ENCODE data around the gene ARVCF.

The ARVCF gene

DNA sequence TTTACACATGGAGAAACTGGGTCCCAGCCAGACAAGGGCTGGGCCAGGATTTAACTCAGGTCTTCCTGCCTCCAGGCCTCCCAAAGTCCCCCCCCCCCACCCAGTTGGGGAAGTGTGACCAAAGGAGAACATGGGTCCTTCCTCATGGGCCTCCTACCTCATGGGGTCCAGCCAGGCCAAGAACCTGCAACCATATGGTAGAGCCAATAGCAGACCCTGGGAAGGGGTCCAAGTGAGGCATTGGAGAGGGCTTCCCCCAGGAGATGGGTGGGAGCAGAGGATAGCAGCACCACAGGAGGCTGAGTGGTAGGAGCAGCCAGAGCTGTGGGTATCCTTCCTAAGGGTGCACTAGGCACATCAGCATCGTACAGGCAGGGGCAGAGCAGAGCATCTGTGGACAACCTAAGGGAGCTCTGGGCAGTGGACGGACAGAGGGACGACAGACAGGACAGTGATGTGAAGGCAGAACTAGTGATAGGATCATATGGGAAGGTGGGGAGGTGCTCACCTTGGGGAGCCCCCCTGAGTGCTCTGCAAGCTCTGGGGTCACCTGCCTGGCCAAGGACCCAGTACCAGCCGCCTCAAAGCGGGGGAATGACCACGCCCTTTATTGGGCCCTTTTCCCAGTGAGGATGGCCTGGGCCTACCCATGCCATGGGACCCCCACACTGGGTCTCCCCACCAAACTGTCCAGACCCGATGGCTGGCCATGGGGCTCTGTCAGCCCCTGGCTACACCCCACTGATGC is 4.5 kb downstream of the ARVCF start:
- no peak overlapping the region for H3K4me3 ChIP-seq (ENCODE audit: low read depth, low read length)
- TF ChIP-seq, protein P1, sequence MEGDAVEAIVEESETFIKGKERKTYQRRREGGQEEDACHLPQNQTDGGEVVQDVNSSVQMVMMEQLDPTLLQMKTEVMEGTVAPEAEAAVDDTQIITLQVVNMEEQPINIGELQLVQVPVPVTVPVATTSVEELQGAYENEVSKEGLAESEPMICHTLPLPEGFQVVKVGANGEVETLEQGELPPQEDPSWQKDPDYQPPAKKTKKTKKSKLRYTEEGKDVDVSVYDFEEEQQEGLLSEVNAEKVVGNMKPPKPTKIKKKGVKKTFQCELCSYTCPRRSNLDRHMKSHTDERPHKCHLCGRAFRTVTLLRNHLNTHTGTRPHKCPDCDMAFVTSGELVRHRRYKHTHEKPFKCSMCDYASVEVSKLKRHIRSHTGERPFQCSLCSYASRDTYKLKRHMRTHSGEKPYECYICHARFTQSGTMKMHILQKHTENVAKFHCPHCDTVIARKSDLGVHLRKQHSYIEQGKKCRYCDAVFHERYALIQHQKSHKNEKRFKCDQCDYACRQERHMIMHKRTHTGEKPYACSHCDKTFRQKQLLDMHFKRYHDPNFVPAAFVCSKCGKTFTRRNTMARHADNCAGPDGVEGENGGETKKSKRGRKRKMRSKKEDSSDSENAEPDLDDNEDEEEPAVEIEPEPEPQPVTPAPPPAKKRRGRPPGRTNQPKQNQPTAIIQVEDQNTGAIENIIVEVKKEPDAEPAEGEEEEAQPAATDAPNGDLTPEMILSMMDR (IDR thresholded peaks at IDR 0.05; ENCODE audit: low read depth, low read length), result no peak

DNA sequence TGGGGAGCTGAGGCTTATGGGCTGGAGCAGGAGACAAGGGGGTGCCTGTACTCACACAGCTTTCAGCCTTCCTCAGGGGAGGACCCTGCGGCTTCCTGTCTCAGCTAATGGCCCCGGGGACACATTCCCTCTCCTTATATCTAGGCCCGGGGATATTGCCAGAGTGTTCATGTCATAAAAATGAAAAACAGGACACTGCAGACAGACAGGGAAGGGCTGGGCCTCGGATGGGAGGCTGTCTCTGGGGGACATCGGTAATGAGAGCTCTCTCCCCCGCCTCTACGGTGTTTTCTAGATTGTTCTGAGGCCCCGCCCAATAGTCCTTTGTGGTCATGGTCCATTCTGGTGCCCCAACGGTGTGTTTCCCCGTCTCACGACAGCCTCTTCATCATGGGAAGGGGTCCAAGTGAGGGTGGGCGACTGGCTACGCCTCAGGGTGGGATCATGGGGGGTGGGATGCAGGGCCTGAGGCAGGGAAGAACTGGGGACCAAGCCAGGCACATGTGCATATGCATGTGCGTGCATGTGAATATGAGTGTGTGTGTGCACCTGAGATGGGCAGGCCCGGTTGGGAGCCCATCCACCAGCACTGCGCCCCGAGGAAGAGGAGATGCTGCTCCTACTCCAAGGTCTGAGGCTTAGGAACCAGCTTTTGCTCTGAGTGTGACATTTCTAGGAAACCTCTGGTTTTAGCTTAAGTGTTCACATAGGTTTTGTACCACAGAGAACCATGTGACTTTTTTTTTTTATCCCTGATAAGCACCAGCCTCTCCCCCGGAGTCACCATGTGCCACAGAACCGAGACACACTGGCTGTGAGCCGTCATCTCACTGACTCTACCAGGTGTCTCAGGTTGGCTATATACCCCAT is 5.3 kb downstream of the ARVCF start:
- H3K4me3 ChIP-seq (ENCODE audit: low read depth, low read length), result no peak overlapping the region
- TF ChIP-seq, protein P1 (IDR thresholded peaks at IDR 0.05; ENCODE audit: low read depth, low read length), result no peak

DNA sequence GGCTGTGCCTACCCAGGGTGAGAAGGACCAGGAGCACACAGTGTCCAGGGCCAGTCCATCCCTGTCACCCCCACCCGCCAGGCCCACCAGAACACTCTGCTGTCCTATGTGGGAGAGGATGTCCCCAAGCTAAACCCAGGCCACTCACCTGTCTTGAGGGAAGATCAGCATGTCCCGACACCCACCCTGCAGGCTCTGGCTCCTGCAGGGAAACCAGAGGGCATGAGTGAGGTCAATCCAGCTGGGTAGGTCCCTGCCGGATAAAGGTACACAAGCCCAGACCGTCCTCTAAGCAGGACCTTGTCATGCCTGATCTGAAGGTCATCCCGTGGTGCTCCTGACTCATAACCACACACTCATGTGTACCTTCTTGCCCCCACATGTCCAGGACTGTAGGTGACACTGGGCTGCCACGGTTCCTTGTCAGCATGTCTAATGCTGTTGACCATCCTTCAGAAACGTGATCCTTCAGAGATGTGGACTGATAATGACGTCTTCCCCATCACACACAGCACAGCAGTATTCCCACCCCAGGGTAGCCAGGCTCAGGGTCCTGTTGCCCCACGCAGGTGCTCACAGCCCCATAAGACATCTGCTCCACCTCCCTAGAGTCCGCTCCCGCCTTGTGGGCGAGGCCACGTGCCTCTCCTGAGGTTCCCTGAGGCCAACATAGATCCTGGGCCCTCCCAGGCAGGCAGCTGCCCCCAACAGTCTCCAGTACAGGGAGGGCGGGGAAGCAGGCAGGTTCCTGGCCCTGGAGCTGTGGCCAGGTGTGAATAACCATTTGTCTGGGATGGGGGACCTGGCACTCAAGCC is 6.1 kb downstream of the ARVCF start:
- no peak overlapping the region for H3K4me3 ChIP-seq (ENCODE audit: low read depth, low read length)
- TF ChIP-seq, protein P1 (IDR thresholded peaks at IDR 0.05; ENCODE audit: low read depth, low read length), result no peak

DNA sequence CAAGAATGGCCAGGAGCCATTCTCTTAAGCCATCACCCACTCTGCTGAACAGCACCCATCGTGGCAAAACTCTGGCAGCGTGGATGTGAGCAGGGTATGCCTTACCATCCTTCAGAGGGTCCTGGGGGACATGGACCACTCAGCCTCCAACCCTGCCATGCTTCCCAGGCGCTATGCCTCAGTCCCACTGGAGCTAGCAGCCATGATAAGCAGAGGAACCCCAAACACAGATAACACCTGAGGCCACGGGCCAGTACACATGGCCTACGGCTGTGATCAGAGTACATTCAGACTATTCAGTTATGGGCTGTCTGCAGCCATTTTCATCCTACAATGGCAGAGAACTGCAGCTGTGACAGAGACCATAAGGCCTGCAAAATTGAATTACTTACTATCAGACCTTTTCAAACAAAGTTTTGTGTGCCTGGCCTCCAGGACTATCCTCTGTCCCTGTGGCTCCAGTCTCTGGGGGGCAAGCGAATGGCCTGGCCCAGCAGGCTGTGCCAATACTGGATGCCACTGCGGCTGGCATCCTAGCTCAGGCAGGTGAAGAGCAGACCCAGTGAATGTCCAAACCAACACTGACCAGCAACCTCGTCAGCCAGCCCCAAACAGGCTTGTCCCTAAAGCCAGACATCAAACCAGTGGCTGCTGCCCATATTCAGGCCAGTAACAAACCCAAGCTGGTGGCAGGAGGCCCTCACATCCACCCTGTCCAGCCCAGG is 6.9 kb downstream of the ARVCF start:
- TF ChIP-seq, protein P1 (IDR thresholded peaks at IDR 0.05; ENCODE audit: low read depth, low read length), result no peak
- H3K4me3 ChIP-seq (ENCODE audit: low read depth, low read length), result no peak overlapping the region

DNA sequence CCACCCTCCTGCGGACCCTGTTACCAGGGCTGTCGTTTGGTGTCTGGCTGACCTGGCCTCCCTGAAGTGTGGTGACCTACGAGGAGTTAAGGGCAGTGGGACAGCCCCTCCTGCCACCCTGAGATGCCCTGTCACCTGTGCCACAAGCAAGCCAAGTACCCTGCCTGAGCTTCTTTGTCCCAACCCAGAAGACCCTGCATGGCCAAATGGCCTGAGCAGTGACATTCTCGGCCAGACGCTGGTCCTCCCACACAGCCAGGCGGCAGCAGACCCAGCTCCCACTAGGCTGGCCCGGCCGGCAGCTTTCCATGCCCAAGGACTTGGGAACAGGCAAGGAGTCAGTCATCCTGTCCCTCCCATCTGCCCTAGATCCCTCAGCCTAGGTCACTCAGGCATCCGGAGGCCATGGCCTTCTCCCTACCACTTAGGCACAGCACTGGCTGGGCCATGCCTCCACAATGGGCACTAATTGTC is 7.6 kb downstream of the ARVCF start:
- TF ChIP-seq, protein P1 (IDR thresholded peaks at IDR 0.05; ENCODE audit: low read depth, low read length), result no peak
- no peak overlapping the region for H3K4me3 ChIP-seq (ENCODE audit: low read depth, low read length)

DNA sequence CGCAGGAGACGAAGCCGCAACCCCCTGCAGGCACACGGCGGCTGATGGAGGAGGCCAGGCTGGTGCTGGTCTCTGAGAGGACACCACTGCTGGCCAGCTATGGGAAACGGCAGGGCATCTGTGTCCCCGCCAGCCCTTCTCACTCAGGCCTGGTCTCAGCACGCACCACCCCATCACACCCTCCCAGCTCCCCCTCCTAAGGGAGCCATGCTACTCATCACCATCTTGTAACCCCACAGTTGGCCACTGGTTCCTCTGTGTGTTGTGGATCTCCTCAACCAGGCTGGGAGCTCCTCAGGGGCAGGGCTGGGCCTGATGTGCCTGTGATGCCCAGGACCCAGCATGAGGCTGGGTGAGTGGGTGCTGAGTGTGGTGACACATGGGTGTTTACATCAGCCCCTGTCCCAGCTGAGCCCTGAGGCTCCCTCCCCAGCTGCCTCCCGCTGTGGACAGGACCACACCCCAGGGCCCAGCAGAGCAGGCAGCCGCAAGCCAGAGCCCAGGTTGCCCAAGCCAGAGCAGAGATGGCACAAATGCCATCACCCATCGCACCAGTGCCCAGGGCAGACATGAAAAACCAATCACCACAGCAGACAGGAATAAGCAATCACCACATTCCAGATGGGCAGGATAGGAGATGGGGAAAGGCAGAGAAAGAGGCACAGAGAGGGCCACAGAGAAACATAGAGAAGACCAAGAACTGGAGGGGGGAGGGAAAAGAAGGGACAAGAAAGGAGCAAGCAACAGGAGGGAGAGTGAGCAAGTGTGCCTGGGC is 8.2 kb downstream of the ARVCF start:
- no peak overlapping the region for H3K4me3 ChIP-seq (ENCODE audit: low read depth, low read length)
- TF ChIP-seq, protein P1 (IDR thresholded peaks at IDR 0.05; ENCODE audit: low read depth, low read length), result no peak
